SJCRH30 (cell line): ENCODE data around the gene GLT8D2. TPM values are rescaled to one million over a fixed set of nuclear protein-coding genes. Genes with fewer than 3 reads are reported as not detected.

Experiments used
- DNase-seq, 2 experiments: peaks; one replicate each; pipeline ENCODE4 v3.0.0-alpha.2; 2015 to 2020
- H3K27ac ChIP-seq: fragments of 250-450 bp; sonication (Bioruptor Pico); 2 replicates; pipeline ENCODE4 v1.5.1; 2020; ENCODE audit warnings: mild to moderate bottlenecking, moderate library complexity
- H3K27me3 ChIP-seq: fragments of 250-450 bp; sonication (Bioruptor Pico); 2 replicates; pipeline ENCODE4 v1.5.1; 2020; ENCODE audit warnings: mild to moderate bottlenecking, moderate library complexity
- H3K36me3 ChIP-seq: fragments of 250-450 bp; sonication (Bioruptor Pico); 2 replicates; pipeline ENCODE4 v1.5.1; 2020; ENCODE audit warnings: mild to moderate bottlenecking, moderate library complexity
- H3K4me1 ChIP-seq: fragments of 250-450 bp; sonication (Bioruptor Pico); 2 replicates; pipeline ENCODE4 v1.5.1; 2020; ENCODE audit warnings: mild to moderate bottlenecking, moderate library complexity
- H3K4me3 ChIP-seq: fragments of 250-450 bp; sonication (Bioruptor Pico); 2 replicates; pipeline ENCODE4 v1.5.1; 2020; ENCODE audit warnings: mild to moderate bottlenecking, moderate library complexity
- H3K9me3 ChIP-seq: fragments of 250-450 bp; sonication (Bioruptor Pico); replicated peaks from 2 replicates; pipeline ENCODE4 v1.5.1; 2020; ENCODE audit warnings: mild to moderate bottlenecking, moderate library complexity
- total RNA-seq: library from RNA; depleted of rRNA; stranded (reverse); fragments of >200 nt; shearing (Covaris generic); gene quantifications from 2 replicates; pipeline ENCODE4 v1.2.3, GENCODE V29; 2014; rRNA removed

GLT8D2 gene
- total RNA-seq, 1 experiment from 2014 or later: 17.9 TPM

- H3K4me1 ChIP-seq: peaks cover 19% of the 10 kb centered on the region
- DNase-seq: no peak
- 0 out of 2 replicates have a peak, but pooled peaks cover 3% of the 10 kb centered on the region for H3K36me3 ChIP-seq
- H3K4me3 ChIP-seq: no peak overlapping the region
- H3K27me3 ChIP-seq: no peaks in the 10 kb centered on the region
- no peak overlapping the region for H3K27ac ChIP-seq
- H3K9me3 ChIP-seq: no peaks in the 10 kb centered on the region
Observed at GRCh38 chr12:103962493-103962892, 87.5 kb downstream of the GLT8D2 start.

DNA sequence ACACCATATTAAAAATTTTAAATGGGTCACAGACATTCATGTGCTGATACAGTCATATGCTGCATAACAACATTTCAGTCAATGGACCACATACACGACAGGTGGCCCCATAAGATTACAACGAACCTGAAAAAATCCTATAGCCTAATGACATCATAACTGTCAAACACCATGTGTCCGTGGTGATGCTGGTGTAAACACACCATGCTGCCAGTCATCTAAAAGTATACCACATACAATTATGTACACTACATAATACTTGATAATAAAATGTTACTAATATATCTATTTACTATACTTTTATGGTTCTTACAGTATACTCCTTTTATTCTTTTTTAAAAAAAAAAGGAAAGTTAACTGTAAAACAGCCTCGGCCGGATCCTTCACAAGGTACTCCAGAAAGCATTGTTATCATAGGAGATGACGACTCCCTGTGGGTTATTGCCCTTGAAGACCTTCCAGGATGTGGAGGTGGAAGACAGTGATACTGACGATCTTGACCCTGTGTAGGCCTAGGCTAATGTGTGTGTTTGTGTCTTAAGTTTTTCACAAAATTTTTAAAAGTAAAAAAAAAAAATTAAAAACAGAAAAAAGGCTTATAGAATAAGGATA lies 89.3 kb downstream of the GLT8D2 start:
- Histone ChIP-seq H3K27me3 (no peaks in the 10 kb centered on the region), H3K9me3 (no peaks in the 10 kb centered on the region), H3K36me3 (0 out of 2 replicates have a peak, but pooled peaks cover 3% of the 10 kb centered on the region), H3K4me3 (no peak overlapping the region), H3K27ac (peak overlapping the region; percentile 58), H3K4me1 (peaks cover 21% of the 10 kb centered on the region)
- DNase-seq: peak; percentile 31 to 56

DNA sequence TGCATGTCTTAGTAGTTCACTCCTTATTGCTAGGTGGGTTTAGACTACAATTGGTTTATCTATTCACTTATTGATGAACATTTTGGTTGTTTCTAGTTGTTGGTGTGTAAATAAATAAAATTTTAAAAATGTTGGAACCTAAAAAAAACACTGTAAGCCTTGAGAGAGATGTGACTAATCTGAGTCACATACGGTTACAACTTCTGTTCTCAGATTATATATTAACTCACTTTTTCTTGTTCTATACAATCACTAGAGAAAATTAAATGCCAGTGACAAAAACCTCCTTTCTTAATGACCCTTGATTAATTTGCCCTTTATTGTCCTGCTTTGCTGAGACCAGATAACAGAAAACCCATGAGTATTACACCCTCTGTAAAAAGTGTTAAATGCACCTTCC lies 91.4 kb downstream of the GLT8D2 start:
- H3K4me3 ChIP-seq: no peak overlapping the region
- H3K9me3 ChIP-seq: no peaks in the 10 kb centered on the region
- H3K27me3 ChIP-seq: no peaks in the 10 kb centered on the region
- DNase-seq: no peak
- peaks cover 12% of the 10 kb centered on the region; the same call in 1 of the 2 replicates for H3K36me3 ChIP-seq
- H3K27ac ChIP-seq: no peak overlapping the region
- H3K4me1 ChIP-seq: peaks cover 22% of the 10 kb centered on the region

GRCh38 chr12:103957865-103958388 lies 92.1 kb downstream of the GLT8D2 start:
- H3K27me3 ChIP-seq: no peaks in the 10 kb centered on the region
- H3K36me3 ChIP-seq: peaks cover 13% of the 10 kb centered on the region
- peak overlapping the region; percentile 82 for H3K4me3 ChIP-seq
- H3K4me1 ChIP-seq: peaks cover 22% of the 10 kb centered on the region
- no peaks in the 10 kb centered on the region for H3K9me3 ChIP-seq
- peak overlapping the region; percentile 94 for H3K27ac ChIP-seq
- DNase-seq: no peak

GRCh38 chr12:103956509-103957027 lies 93.4 kb downstream of the GLT8D2 start:
- no peaks in the 10 kb centered on the region for H3K9me3 ChIP-seq
- H3K4me3 ChIP-seq: peak overlapping the region; percentile 82
- H3K4me1 ChIP-seq: peaks cover 22% of the 10 kb centered on the region
- peak overlapping the region; percentile 94 for H3K27ac ChIP-seq
- no peaks in the 10 kb centered on the region for H3K27me3 ChIP-seq
- peaks cover 26% of the 10 kb centered on the region for H3K36me3 ChIP-seq
- DNase-seq: no peak

- DNase-seq: no peak
- H3K27me3 ChIP-seq: no peaks in the 10 kb centered on the region
- H3K27ac ChIP-seq: peak overlapping the region; percentile 94
- H3K4me1 ChIP-seq: peaks cover 19% of the 10 kb centered on the region
- peak overlapping the region; percentile 82 for H3K4me3 ChIP-seq
- H3K36me3 ChIP-seq: peaks cover 31% of the 10 kb centered on the region
- no peaks in the 10 kb centered on the region for H3K9me3 ChIP-seq
Observed at GRCh38 chr12:103955811-103956508, 94.0 kb downstream of the GLT8D2 start.

DNA sequence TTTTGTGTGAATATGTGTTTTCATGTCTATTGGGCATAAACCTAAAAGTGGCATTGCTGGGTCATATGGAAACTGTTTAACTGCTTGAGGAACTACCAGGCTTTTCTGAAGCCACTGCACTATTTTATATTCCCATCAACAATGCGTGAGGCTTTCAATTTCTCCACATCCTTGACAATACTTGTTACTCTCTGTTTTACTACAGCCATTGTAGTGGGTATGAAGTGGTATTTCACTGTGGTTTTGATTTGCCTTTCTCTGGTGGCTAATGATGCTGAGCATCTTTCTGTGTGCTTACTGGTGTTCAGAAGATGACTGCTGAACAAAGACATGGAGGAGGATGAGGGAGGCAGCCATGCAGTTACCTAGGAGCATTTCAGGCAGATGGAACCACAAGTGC lies 97.5 kb downstream of the GLT8D2 start:
- DNase-seq: no peak
- Histone ChIP-seq H3K9me3 (no peaks in the 10 kb centered on the region), H3K27ac (no peak overlapping the region), H3K4me1 (peaks cover 3% of the 10 kb centered on the region; the same call in 1 of the 2 replicates), H3K27me3 (no peaks in the 10 kb centered on the region), H3K36me3 (peaks cover 63% of the 10 kb centered on the region), H3K4me3 (no peak overlapping the region)

- Histone ChIP-seq H3K27me3 (no peaks in the 10 kb centered on the region), H3K9me3 (no peaks in the 10 kb centered on the region), H3K36me3 (peaks cover 91% of the 10 kb centered on the region), H3K4me1 (no peaks in the 10 kb centered on the region), H3K27ac (no peak overlapping the region), H3K4me3 (no peak overlapping the region)
- no peak for DNase-seq
Observed at GRCh38 chr12:103948746-103949406, 101.1 kb downstream of the GLT8D2 start.

DNA sequence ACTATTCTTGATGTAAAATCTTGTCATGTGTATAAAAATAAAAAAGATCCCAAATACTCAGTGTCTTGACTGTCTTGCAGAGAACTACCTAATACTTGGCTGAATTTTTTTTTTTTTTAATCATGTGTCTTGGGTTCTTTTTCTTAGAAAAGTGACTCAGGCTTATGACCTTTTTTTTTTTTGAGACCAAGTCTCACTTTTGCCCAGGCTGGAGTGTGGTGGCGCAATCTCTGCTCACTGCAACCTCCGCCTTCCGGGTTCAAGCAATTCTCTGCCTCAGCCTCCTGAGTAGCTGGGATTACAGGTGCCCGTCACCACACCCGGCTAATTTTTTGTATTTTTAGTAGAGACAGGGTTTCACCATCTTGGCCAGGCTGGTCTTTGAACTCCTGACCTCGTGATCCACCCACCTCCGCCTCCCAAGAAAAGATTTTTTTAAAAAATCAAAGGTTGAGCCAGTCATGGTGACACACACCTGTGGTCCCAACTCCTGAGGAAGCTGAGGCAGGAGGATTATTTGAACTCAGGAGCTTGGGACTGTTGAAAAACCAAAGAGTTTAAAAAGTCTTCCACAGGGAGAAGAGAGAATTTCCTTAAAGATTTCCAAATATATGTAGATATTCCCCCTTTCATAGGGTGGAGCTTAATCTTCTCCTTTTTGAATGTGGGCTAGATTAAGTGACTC lies 102.0 kb downstream of the GLT8D2 start:
- Histone ChIP-seq H3K4me3 (no peak overlapping the region), H3K9me3 (no peaks in the 10 kb centered on the region), H3K27me3 (no peaks in the 10 kb centered on the region), H3K4me1 (no peaks in the 10 kb centered on the region), H3K27ac (no peak overlapping the region), H3K36me3 (peaks cover 95% of the 10 kb centered on the region)
- no peak for DNase-seq

DNA sequence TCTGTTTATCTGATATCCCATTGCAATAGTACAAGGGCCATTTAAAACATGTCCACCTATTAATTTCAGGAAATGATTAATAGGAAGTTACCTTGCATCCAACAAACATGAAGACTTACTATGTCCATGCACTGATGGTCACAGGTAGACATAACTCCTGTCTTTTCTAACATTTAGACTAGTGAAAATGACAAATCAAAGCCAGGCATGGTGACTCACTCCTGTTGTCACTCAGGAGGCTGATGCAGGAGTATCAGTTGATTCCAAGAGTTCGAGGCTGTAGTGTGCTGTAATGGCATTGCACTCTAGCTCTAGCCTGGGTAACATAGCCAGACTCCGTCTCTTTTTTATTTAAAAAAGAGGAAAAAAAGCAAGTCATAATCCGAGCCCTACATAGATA lies 105.0 kb downstream of the GLT8D2 start:
- Histone ChIP-seq H3K4me3 (no peak overlapping the region), H3K9me3 (no peaks in the 10 kb centered on the region), H3K27me3 (no peaks in the 10 kb centered on the region), H3K36me3 (peaks cover 96% of the 10 kb centered on the region), H3K27ac (no peak overlapping the region), H3K4me1 (no peaks in the 10 kb centered on the region)
- DNase-seq: no peak

Other genes with a start within 250 kb of the GLT8D2 start
- gene NT5DC3, start 209.0 kb downstream of the GLT8D2 start, total RNA-seq: 13.2 and 14.8 TPM in 2 replicates
- gene HSP90B1, start 119.8 kb downstream of the GLT8D2 start, total RNA-seq: 396 and 423 TPM in 2 replicates
- gene TDG, start 84.3 kb downstream of the GLT8D2 start, total RNA-seq: 56.2 and 57.3 TPM in 2 replicates
- 10.8 and 16.1 TPM in 2 replicates for gene HCFC2, start 14.3 kb upstream of the GLT8D2 start, total RNA-seq
- 33.3 and 38.4 TPM in 2 replicates for gene NFYB, start 88.0 kb upstream of the GLT8D2 start, total RNA-seq
- gene TXNRD1, start 165.6 kb upstream of the GLT8D2 start, total RNA-seq: 70.0 and 72.8 TPM in 2 replicates